Left ventricle myocardium inferior (tissue), 1 donor: ENCODE measurements around the gene MLEC. TPM values are rescaled to one million over a fixed set of nuclear protein-coding genes. Genes with fewer than 3 reads are reported as not detected.

ENCODE experiments used
- DNase-seq: peaks from one replicate; pipeline ENCODE4 v3.0.0-alpha.2; 2020
- H3K27ac ChIP-seq: fragments of 200-600 bp; replicated peaks from 2 replicates; pipeline ENCODE4 v1.8.0; 2021
- H3K27me3 ChIP-seq: fragments of 200-600 bp; 2 replicates; pipeline ENCODE4 v1.8.0; 2021; ENCODE audit warnings: low read depth
- H3K36me3 ChIP-seq: fragments of 200-600 bp; 2 replicates; pipeline ENCODE4 v1.8.0; 2021
- H3K4me1 ChIP-seq: fragments of 200-600 bp; 2 replicates; pipeline ENCODE4 v1.8.0; 2021
- H3K4me3 ChIP-seq: fragments of 200-600 bp; 2 replicates; pipeline ENCODE4 v1.8.0; 2021; ENCODE audit warnings: mild to moderate bottlenecking, moderate library complexity
- H3K9me3 ChIP-seq: fragments of 200-600 bp; replicated peaks from 2 replicates; pipeline ENCODE4 v1.8.0; 2021
- CTCF ChIP-seq: fragments of 200-600 bp; IDR thresholded peaks from 2 replicates; pipeline ENCODE4 v1.8.0; 2021; ENCODE audit warnings: antibody characterized with exemption, mild to moderate bottlenecking, borderline replicate concordance
- intact Hi-C: fragments of 100-400 bp; cut with micrococcal nuclease; formaldehyde crosslinking; loops from one replicate; pipeline ENCODE4 v1.11.0; 2022
- total RNA-seq: library from RNA; stranded (reverse); fragmentation: NEBNext Ultra II Directional; extraction: Animal tissue kit (Norgen Biotek cat#: 25700); gene quantifications from one replicate; pipeline ENCODE4 v1.2.1, GENCODE V29; 2021
- donor health status: DM: no; HTN: yes; CAD: no; lungs with severe emphysema.

Gene MLEC
- total RNA-seq, 1 donor from 2014 or later = 120 TPM

- Histone ChIP-seq H3K27me3 (no peaks in the 10 kb centered on the region), H3K27ac (peak within 1 kb of the TSS; percentile 91), H3K36me3 (peaks cover 17% of the 10 kb centered on the region), H3K9me3 (no peaks in the 10 kb centered on the region), H3K4me1 (peaks cover 44% of the 10 kb centered on the region), H3K4me3 (peak within 1 kb of the TSS; percentile 76)
- peak; percentile 78 for DNase-seq
- intact Hi-C loops = loop anchor here (5.0 kb wide), 1 partner anchor 63 kb away; no protein-coding TSS in a partner anchor
- TF ChIP-seq CTCF = no peak
Measured at GRCh38 chr12:120710031-120710804, 23.3 kb downstream of the MLEC start, which contains the start of gene UNC119B. TSS of gene UNC119B (plus strand) at chr12:120710458. CDS start at chr12:120710475, 17 bp downstream.

- Histone ChIP-seq H3K27ac (peak overlapping the region; percentile 91), H3K27me3 (no peaks in the 10 kb centered on the region), H3K4me1 (peaks cover 44% of the 10 kb centered on the region), H3K4me3 (peak overlapping the region; percentile 76), H3K36me3 (peaks cover 23% of the 10 kb centered on the region), H3K9me3 (no peaks in the 10 kb centered on the region)
- intact Hi-C loops = loop anchor here (5.0 kb wide), 1 partner anchor 64 kb away; no protein-coding TSS in a partner anchor
- no peak for TF ChIP-seq CTCF
- DNase-seq = no peak
Measured at GRCh38 chr12:120710805-120711296, 23.9 kb downstream of the MLEC start.

GRCh38 chr12:120711411-120711810 is 24.5 kb downstream of the MLEC start:
- no peak for DNase-seq
- H3K9me3 ChIP-seq = no peaks in the 10 kb centered on the region
- peak overlapping the region; percentile 91 for H3K27ac ChIP-seq
- H3K36me3 ChIP-seq = peaks cover 29% of the 10 kb centered on the region
- H3K4me1 ChIP-seq = peaks cover 44% of the 10 kb centered on the region
- intact Hi-C loops = loop anchor here (5.0 kb wide), 1 partner anchor 64 kb away; no protein-coding TSS in a partner anchor
- no peaks in the 10 kb centered on the region for H3K27me3 ChIP-seq
- H3K4me3 ChIP-seq = peak overlapping the region; percentile 76
- no peak for TF ChIP-seq CTCF

- H3K27ac ChIP-seq = peak overlapping the region; percentile 5
- TF ChIP-seq CTCF = no peak
- peaks cover 41% of the 10 kb centered on the region for H3K36me3 ChIP-seq
- DNase-seq = no peak
- peaks cover 44% of the 10 kb centered on the region for H3K4me1 ChIP-seq
- H3K9me3 ChIP-seq = no peaks in the 10 kb centered on the region
- H3K27me3 ChIP-seq = no peaks in the 10 kb centered on the region
- intact Hi-C loops = loop anchor here (5.0 kb wide), 1 partner anchor 65 kb away; no protein-coding TSS in a partner anchor
- H3K4me3 ChIP-seq = no peak overlapping the region
Measured at GRCh38 chr12:120712610-120713009, 25.7 kb downstream of the MLEC start.

- DNase-seq = no peak
- peak; percentile 88 for TF ChIP-seq CTCF
- peak overlapping the region; percentile 28 for H3K27ac ChIP-seq
- peaks cover 54% of the 10 kb centered on the region for H3K36me3 ChIP-seq
- H3K4me3 ChIP-seq = no peak overlapping the region
- intact Hi-C loops = loop anchor here (5.0 kb wide), 1 partner anchor 67 kb away; no protein-coding TSS in a partner anchor
- H3K27me3 ChIP-seq = no peaks in the 10 kb centered on the region
- H3K9me3 ChIP-seq = no peaks in the 10 kb centered on the region
- H3K4me1 ChIP-seq = peaks cover 44% of the 10 kb centered on the region
Measured at GRCh38 chr12:120713861-120714482, 27.0 kb downstream of the MLEC start.
